ENCODE results near the gene HEPH.
"Not testable (repeated sequence)": the region's sequence is repeated elsewhere in the genome, so short reads cannot be mapped to it uniquely, and the experiment has no call there.

The HEPH gene

GRCh38 chrX:66203114-66203513 lies 39.1 kb downstream of the HEPH start:
- DNase-seq, result no peak

GRCh38 chrX:66221856-66222255 lies 57.8 kb downstream of the HEPH start:
- no peak for DNase-seq

DNA sequence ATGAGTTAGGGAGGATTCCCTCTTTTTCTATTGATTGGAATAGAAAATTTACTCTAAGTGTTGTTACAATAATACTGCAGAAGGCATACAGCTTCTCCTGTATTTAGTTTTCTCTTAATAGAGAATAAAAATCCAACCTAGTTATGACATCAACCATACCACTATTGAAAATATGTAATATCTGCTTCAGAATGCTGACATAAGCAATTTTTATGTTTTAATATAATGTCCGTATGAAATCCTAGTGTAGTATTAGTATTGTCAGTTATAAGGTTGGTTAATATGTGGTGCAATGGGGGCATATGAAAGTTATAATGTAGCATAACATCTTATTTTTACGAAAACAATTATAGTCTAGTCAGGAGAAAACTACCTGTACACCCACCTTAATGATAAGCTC lies 68.2 kb downstream of the HEPH start:
- DNase-seq, result no peak

DNA sequence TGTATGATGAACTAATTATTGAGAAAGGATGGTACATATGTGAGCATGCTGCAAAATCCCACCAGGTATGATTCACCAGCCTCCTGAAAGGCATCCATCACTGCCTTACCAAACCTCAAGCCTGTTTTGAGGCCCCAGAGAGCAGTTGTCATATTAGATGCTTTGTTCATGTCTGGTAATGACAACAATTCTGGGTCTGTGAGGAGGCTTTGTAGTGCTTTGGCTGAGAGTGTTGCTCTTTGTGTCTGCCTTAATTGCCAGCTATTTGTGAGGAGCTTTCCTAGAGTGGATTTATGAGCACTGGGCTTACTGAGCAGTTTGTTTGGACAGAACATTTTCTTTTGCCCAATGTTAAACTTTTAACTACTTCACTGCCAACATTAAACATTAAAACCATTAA lies 69.2 kb downstream of the HEPH start:
- no peak for DNase-seq

GRCh38 chrX:66233904-66234303 lies 69.9 kb downstream of the HEPH start:
- DNase-seq, result not testable (repeated sequence)

GRCh38 chrX:66255359-66255967 lies 91.4 kb downstream of the HEPH start:
- DNase-seq, result no peak

GRCh38 chrX:66262807-66263206 lies 98.8 kb downstream of the HEPH start:
- DNase-seq, result no peak

Data from T-helper 2 cell (primary cell).